Caki2 (cell line): ENCODE data around the gene ATP5IF1. TPM values are rescaled to one million over a fixed set of nuclear protein-coding genes. Genes with fewer than 3 reads are reported as not detected.

Source experiments
- DNase-seq: peaks from one replicate; pipeline ENCODE4 v3.0.0-alpha.2; 2015; ENCODE audit warnings: low read depth
- in situ Hi-C: cut with HindIII; loops from 2 replicates; pipeline ENCODE4 v1.10.0; 2016; ENCODE audit warnings: low sequenced_read_pairs, low pct_unique_long_range_greater_than_20kb, mixed read lengths
- total RNA-seq: library from RNA; depleted of rRNA; stranded (reverse); fragments of >200 nt; shearing (Covaris generic); gene quantifications from 2 replicates; pipeline ENCODE4 v1.2.3, GENCODE V29; 2014; ENCODE audit warnings: low replicate concordance; rRNA removed

The ATP5IF1 gene
- total RNA-seq: 100.0 and 118 TPM in 2 replicates

- in situ Hi-C loops: no loop called here
- DNase-seq: peak; percentile 96
Measured at GRCh38 chr1:28235755-28236655, at the start of gene ATP5IF1. Gene ATP5IF1 (plus strand): TSS chr1:28236124. CDS start chr1:28236184, 60 bp downstream.

- in situ Hi-C loops: no loop called here
- DNase-seq: no peak
Measured at GRCh38 chr1:28190337-28190979, 45.5 kb upstream of the ATP5IF1 start.

- in situ Hi-C loops: no loop called here
- DNase-seq: no peak
Measured at GRCh38 chr1:28190996-28191645, 44.8 kb upstream of the ATP5IF1 start.

GRCh38 chr1:28193701-28194161 is 42.2 kb upstream of the ATP5IF1 start:
- in situ Hi-C loops: no loop called here
- DNase-seq: peak; percentile 45

- in situ Hi-C loops: no loop called here
Measured at GRCh38 chr1:28194326-28195035, 41.4 kb upstream of the ATP5IF1 start.

GRCh38 chr1:28195780-28196179 is 40.1 kb upstream of the ATP5IF1 start:
- DNase-seq: no peak
- in situ Hi-C loops: no loop called here

More at GRCh38 chr1:28194326-28195035, 41.4 kb upstream of the ATP5IF1 start:
- no peak for DNase-seq

- no peak for DNase-seq
- in situ Hi-C loops: no loop called here
Measured at GRCh38 chr1:28196330-28196729, 39.6 kb upstream of the ATP5IF1 start.

GRCh38 chr1:28197682-28198415 is 38.1 kb upstream of the ATP5IF1 start:
- in situ Hi-C loops: no loop called here
- no peak for DNase-seq

GRCh38 chr1:28199328-28200233 is 36.3 kb upstream of the ATP5IF1 start:
- in situ Hi-C loops: no loop called here

GRCh38 chr1:28200234-28200873 is 35.6 kb upstream of the ATP5IF1 start:
- in situ Hi-C loops: no loop called here
- no peak for DNase-seq

More at GRCh38 chr1:28199328-28200233, 36.3 kb upstream of the ATP5IF1 start:
- no peak for DNase-seq

GRCh38 chr1:28205243-28205642 is 30.7 kb upstream of the ATP5IF1 start:
- in situ Hi-C loops: no loop called here
- no peak for DNase-seq

- in situ Hi-C loops: no loop called here
- peak; percentile 55 for DNase-seq
Measured at GRCh38 chr1:28208818-28209441, 27.0 kb upstream of the ATP5IF1 start.

GRCh38 chr1:28209700-28210099 is 26.2 kb upstream of the ATP5IF1 start:
- in situ Hi-C loops: no loop called here
- DNase-seq: no peak

GRCh38 chr1:28213315-28213714 is 22.6 kb upstream of the ATP5IF1 start:
- DNase-seq: no peak
- in situ Hi-C loops: no loop called here

- no peak for DNase-seq
- in situ Hi-C loops: no loop called here
Measured at GRCh38 chr1:28229089-28229488, 6.8 kb upstream of the ATP5IF1 start.

- DNase-seq: no peak
- in situ Hi-C loops: no loop called here
Measured at GRCh38 chr1:28229996-28230395, 5.9 kb upstream of the ATP5IF1 start.
